Skeletal muscle tissue (tissue), 4 donors: ENCODE data around the gene ZMYND10. TPM values are rescaled to one million over a fixed set of nuclear protein-coding genes. Genes with fewer than 3 reads are reported as not detected.
A peak's percentile ranks its signal among the peaks of the same experiment; 100 is the strongest.
"Not testable (repeated sequence)": the region's sequence is repeated elsewhere in the genome, so short reads cannot be mapped to it uniquely, and the experiment has no call there.

ENCODE experiments used
- H3K27ac ChIP-seq: one replicate; pipeline ENCODE4 v1.7.0; 2013; ENCODE audit warnings: mild to moderate bottlenecking, low read depth, low read length, inconsistent platforms
- H3K27me3 ChIP-seq, 3 donors: one replicate each; pipeline ENCODE4 v1.7.0; 2013; ENCODE audit warnings: low read length in 3 of 3; ENCODE audit not compliant: control insufficient read depth in 3 of 3, insufficient read depth in 3 of 3
- H3K36me3 ChIP-seq, 3 donors: one replicate each; pipeline ENCODE4 v1.7.0; 2013; ENCODE audit warnings: low read length in 3 of 3; ENCODE audit not compliant: control insufficient read depth in 3 of 3, insufficient read depth in 3 of 3
- H3K4me1 ChIP-seq, 3 donors: one replicate each; pipeline ENCODE4 v1.7.0; 2013; ENCODE audit warnings: low read length in 3 of 3, mild to moderate bottlenecking in 3 of 3; ENCODE audit not compliant: control insufficient read depth in 3 of 3, insufficient read depth in 3 of 3
- H3K4me3 ChIP-seq, 3 donors: one replicate each; pipeline ENCODE4 v1.7.0; 2013; ENCODE audit warnings: low read length in 3 of 3
- H3K9ac ChIP-seq, 3 donors: one replicate each; pipeline ENCODE4 v1.7.0; 2013; ENCODE audit warnings: low read length in 3 of 3, mild to moderate bottlenecking in 3 of 3, moderate library complexity in 2 of 3, low read depth in 1 of 3
- H3K9me3 ChIP-seq, 3 donors: one replicate each; pipeline ENCODE4 v1.7.0; 2013; ENCODE audit warnings: low read length in 3 of 3; ENCODE audit not compliant: control insufficient read depth in 3 of 3
- total RNA-seq: library from RNA; depleted of rRNA; stranded (reverse); fragments of >200 nt; gene quantifications from one replicate; pipeline ENCODE4 v1.2.3, GENCODE V29; 2014
- donor health status: Osteomylitis.

The ZMYND10 gene
- total RNA-seq, 1 donor from 2014 or later: 0.52 TPM

- Histone ChIP-seq H3K27ac (no peak overlapping the region), H3K9ac (peak overlapping the region in 1 of 3 donors; percentile 51), H3K9me3 (no peaks in the 10 kb centered on the region), H3K4me3 (no peak overlapping the region), H3K4me1 (peaks cover 47 to 59% (median 53%) of the 10 kb centered on the region in 3 donors), H3K27me3 (no peaks in the 10 kb centered on the region), H3K36me3 (peaks cover 28 to 34% (median 31%) of the 10 kb centered on the region in 3 donors)
Measured at GRCh38 chr3:50316657-50317242, 28.8 kb downstream of the ZMYND10 start.

- H3K27me3 ChIP-seq: no peaks in the 10 kb centered on the region
- H3K27ac ChIP-seq: no peak overlapping the region
- no peaks in the 10 kb centered on the region for H3K9me3 ChIP-seq
- peaks cover 27 to 31% (median 30%) of the 10 kb centered on the region in 3 donors for H3K36me3 ChIP-seq
- no peak overlapping the region for H3K4me3 ChIP-seq
- peaks cover 36 to 47% (median 42%) of the 10 kb centered on the region in 3 donors for H3K4me1 ChIP-seq
- no peak overlapping the region for H3K9ac ChIP-seq
Measured at GRCh38 chr3:50314816-50315215, 30.7 kb downstream of the ZMYND10 start.

GRCh38 chr3:50314342-50314741 is 31.2 kb downstream of the ZMYND10 start:
- no peaks in the 10 kb centered on the region for H3K27me3 ChIP-seq
- peak overlapping the region in 1 of 3 donors; percentile 60 for H3K9ac ChIP-seq
- H3K9me3 ChIP-seq: no peaks in the 10 kb centered on the region
- peaks cover 22 to 26% (median 25%) of the 10 kb centered on the region in 3 donors for H3K36me3 ChIP-seq
- H3K4me3 ChIP-seq: no peak overlapping the region
- peaks cover 31 to 42% (median 38%) of the 10 kb centered on the region in 3 donors for H3K4me1 ChIP-seq
- H3K27ac ChIP-seq: no peak overlapping the region

- H3K27ac ChIP-seq, H3K4me3 ChIP-seq, H3K27me3 ChIP-seq, H3K9me3 ChIP-seq, H3K9ac ChIP-seq, H3K36me3 ChIP-seq: not testable (repeated sequence)
- peaks cover 9 to 19% (median 16%) of the 10 kb centered on the region in 3 donors for H3K4me1 ChIP-seq
Measured at GRCh38 chr3:50312041-50312440, 33.5 kb downstream of the ZMYND10 start.

GRCh38 chr3:50304601-50305000 is 40.9 kb downstream of the ZMYND10 start:
- H3K9ac ChIP-seq: peak overlapping the region in 1 of 3 donors; percentile 16
- no peaks in the 10 kb centered on the region for H3K27me3 ChIP-seq
- H3K27ac ChIP-seq: no peak overlapping the region
- H3K4me3 ChIP-seq: no peak overlapping the region
- peaks cover 31 to 34% (median 33%) of the 10 kb centered on the region in 3 donors for H3K4me1 ChIP-seq
- no peaks in the 10 kb centered on the region for H3K9me3 ChIP-seq
- peaks cover 0 to 2% (median 0%) of the 10 kb centered on the region in 3 donors for H3K36me3 ChIP-seq

- H3K36me3 ChIP-seq: peaks cover 0 to 2% (median 0%) of the 10 kb centered on the region in 3 donors
- H3K9ac ChIP-seq: peak within 1 kb of the TSS; percentile 56 to 81 (median 63)
- peak within 1 kb of the TSS; percentile 35 to 70 (median 59) for H3K4me3 ChIP-seq
- H3K27me3 ChIP-seq: no peaks in the 10 kb centered on the region
- peak within 1 kb of the TSS; percentile 65 for H3K27ac ChIP-seq
- no peaks in the 10 kb centered on the region for H3K9me3 ChIP-seq
- peaks cover 41 to 45% (median 42%) of the 10 kb centered on the region in 3 donors for H3K4me1 ChIP-seq
Measured at GRCh38 chr3:50303013-50303815, 42.3 kb downstream of the ZMYND10 start, which contains the start of gene HYAL1. HYAL1 (minus strand) TSS chr3:50303574; CDS start chr3:50302956, 618 bp downstream.

GRCh38 chr3:50302095-50303012 is 43.2 kb downstream of the ZMYND10 start:
- Histone ChIP-seq H3K27me3 (no peaks in the 10 kb centered on the region), H3K4me3 (peak overlapping the region; percentile 35 to 70 (median 59)), H3K27ac (peak overlapping the region; percentile 65), H3K9me3 (no peaks in the 10 kb centered on the region), H3K4me1 (peaks cover 44 to 53% (median 44%) of the 10 kb centered on the region in 3 donors), H3K36me3 (peaks cover 0 to 5% (median 0%) of the 10 kb centered on the region in 3 donors), H3K9ac (peak overlapping the region; percentile 19 to 81 (median 63))

GRCh38 chr3:50300681-50301254 is 44.8 kb downstream of the ZMYND10 start:
- peak overlapping the region; percentile 83 to 96 (median 94) for H3K9ac ChIP-seq
- H3K4me3 ChIP-seq: peak overlapping the region; percentile 84 to 86 (median 86)
- peaks cover 0 to 5% (median 4%) of the 10 kb centered on the region in 3 donors for H3K36me3 ChIP-seq
- H3K9me3 ChIP-seq: no peaks in the 10 kb centered on the region
- H3K27ac ChIP-seq: peak overlapping the region; percentile 88
- no peaks in the 10 kb centered on the region for H3K27me3 ChIP-seq
- H3K4me1 ChIP-seq: peaks cover 44 to 54% (median 44%) of the 10 kb centered on the region in 3 donors
